HepG2 (cell line): ENCODE results near the gene TLE2. TPM values are rescaled to one million over a fixed set of nuclear protein-coding genes. Genes with fewer than 3 reads are reported as not detected.

Source experiments
- ELK4 ChIP-seq: sonication (generic); formaldehyde crosslinking; IDR thresholded peaks from 2 replicates; pipeline ENCODE4 v1.9.0; 2021; ENCODE audit warnings: missing genetic modification reagents, borderline replicate concordance
- RFX3 ChIP-seq: IDR thresholded peaks from 2 replicates; pipeline ENCODE4 v1.6.1; 2016; ENCODE audit warnings: missing biosample characterization, missing genetic modification reagents
- ZNF101 ChIP-seq: sonication (generic); formaldehyde crosslinking; IDR thresholded peaks from 2 replicates; pipeline ENCODE4 v1.4.0; 2020; ENCODE audit warnings: mild to moderate bottlenecking, low read depth, missing genetic modification reagents, borderline replicate concordance
- ZNF207 ChIP-seq: fragments of 450-650 bp; IDR thresholded peaks from 2 replicates; pipeline ENCODE4 v1.6.1; 2016; ENCODE audit warnings: antibody characterized with exemption, borderline replicate concordance
- ZNF510 ChIP-seq: sonication (generic); formaldehyde crosslinking; IDR thresholded peaks from 2 replicates; pipeline ENCODE4 v1.4.0; 2020; ENCODE audit warnings: low read depth, mild to moderate bottlenecking, missing genetic modification reagents
- polyA plus RNA-seq, 8 experiments: library from polyadenylated mRNA; depleted of rRNA in 3 of 8; stranded (reverse) in 7 of 8; unstranded in 1 of 8; fragments of >200 nt; fragmentation: Illumina TruSeq in 4 of 8; extraction: Trizol in 4 of 8; gene quantifications; 2 replicates each; pipeline versions ENCODE4 v1.2.1 to v1.2.3, GENCODE V29; 2011 to 2016; ENCODE audit warnings: low read depth in 4 of 8, missing spikeins in 1 of 8, mixed read lengths in 1 of 8; ENCODE audit not compliant: insufficient read depth in 1 of 8
- total RNA-seq, 5 experiments: library from RNA; depleted of rRNA; stranded (reverse); fragments of >200 nt; fragmentation: Illumina TruSeq; extraction: Trizol; gene quantifications; 2 replicates each; pipeline ENCODE4 v1.2.3, GENCODE V29; 2016; ENCODE audit warnings: low read depth in 1 of 5
- TF ChIP-seq, protein P1 (sequence below): IDR thresholded peaks from 2 replicates; pipeline ENCODE4 v1.6.1; 2012; ENCODE audit warnings: low read depth, low read length, improper control_type of control experiment
- TF ChIP-seq, protein P2 (sequence below): sonication (generic); formaldehyde crosslinking; IDR thresholded peaks from 2 replicates; pipeline ENCODE4 v1.4.0; 2020; ENCODE audit warnings: missing genetic modification reagents
- TF ChIP-seq, protein P3 (sequence below): sonication (generic); formaldehyde crosslinking; IDR thresholded peaks from 2 replicates; pipeline ENCODE4 v1.8.0; 2022; ENCODE audit warnings: mild to moderate bottlenecking, missing genetic modification reagents
- TF ChIP-seq, protein P4 (sequence below): fragments of 450-650 bp; IDR thresholded peaks from 2 replicates; pipeline ENCODE4 v1.6.1; 2017
- TF ChIP-seq, protein P5 (sequence below): IDR thresholded peaks from 2 replicates; pipeline ENCODE4 v1.6.1; 2016; ENCODE audit warnings: missing compliant biosample characterization, missing genetic modification reagents, borderline replicate concordance

Gene TLE2
- total and polyA plus RNA-seq, 2 of the 13 experiments (the other 11 are each of a cell fraction or from before 2014, with no cell fraction given), result 0.07 to 0.81 TPM

DNA sequence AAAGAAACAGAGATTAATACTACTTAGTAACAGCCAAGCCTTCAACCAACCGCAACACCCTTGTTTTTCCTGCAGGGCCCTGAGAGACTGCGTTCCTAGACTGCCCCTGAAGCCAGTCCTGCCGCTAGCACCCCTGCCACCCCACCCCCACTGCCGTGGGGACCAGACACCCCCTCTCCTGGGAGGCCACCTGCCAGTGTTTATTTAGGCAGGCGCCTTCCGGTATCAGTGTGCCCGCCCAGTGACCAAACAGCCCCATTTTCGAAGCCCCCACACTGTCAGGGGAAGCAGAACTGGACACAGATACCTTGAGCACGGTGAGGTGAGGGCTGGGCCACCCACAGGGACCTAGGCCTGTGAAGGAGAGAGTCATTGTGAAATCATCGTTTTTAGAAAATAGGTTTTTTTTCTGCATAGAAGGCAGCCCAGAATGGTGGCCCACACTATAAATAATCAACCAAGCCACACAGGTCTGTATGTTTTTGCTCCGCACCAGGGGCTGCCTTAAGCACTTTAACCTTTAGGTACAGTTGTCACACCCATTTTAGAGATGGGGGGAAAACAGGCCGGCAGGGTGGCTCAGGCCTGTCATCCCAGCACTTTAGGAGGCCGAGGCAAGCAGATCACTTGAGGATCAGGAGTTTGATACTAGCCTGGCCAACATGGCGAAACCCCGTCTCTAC, 36.7 kb upstream of the TLE2 start (continued):
- TF ChIP-seq ELK4 (CRISPR knock-in tag) (no peak), RFX3 (CRISPR knock-in tag) (no peak), ZNF101 (CRISPR knock-in tag) (no peak), ZNF510 (CRISPR knock-in tag) (no peak), ZNF207 (no peak)
- TF ChIP-seq, protein P1, sequence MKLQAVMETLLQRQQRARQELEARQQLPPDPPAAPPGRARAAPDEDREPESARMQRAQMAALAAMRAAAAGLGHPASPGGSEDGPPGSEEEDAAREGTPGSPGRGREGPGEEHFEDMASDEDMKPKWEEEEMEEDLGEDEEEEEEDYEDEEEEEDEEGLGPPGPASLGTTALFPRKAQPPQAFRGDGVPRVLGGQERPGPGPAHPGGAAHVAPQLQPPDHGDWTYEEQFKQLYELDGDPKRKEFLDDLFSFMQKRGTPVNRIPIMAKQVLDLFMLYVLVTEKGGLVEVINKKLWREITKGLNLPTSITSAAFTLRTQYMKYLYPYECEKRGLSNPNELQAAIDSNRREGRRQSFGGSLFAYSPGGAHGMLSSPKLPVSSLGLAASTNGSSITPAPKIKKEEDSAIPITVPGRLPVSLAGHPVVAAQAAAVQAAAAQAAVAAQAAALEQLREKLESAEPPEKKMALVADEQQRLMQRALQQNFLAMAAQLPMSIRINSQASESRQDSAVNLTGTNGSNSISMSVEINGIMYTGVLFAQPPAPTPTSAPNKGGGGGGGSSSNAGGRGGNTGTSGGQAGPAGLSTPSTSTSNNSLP, result no peak
- TF ChIP-seq, protein P2, sequence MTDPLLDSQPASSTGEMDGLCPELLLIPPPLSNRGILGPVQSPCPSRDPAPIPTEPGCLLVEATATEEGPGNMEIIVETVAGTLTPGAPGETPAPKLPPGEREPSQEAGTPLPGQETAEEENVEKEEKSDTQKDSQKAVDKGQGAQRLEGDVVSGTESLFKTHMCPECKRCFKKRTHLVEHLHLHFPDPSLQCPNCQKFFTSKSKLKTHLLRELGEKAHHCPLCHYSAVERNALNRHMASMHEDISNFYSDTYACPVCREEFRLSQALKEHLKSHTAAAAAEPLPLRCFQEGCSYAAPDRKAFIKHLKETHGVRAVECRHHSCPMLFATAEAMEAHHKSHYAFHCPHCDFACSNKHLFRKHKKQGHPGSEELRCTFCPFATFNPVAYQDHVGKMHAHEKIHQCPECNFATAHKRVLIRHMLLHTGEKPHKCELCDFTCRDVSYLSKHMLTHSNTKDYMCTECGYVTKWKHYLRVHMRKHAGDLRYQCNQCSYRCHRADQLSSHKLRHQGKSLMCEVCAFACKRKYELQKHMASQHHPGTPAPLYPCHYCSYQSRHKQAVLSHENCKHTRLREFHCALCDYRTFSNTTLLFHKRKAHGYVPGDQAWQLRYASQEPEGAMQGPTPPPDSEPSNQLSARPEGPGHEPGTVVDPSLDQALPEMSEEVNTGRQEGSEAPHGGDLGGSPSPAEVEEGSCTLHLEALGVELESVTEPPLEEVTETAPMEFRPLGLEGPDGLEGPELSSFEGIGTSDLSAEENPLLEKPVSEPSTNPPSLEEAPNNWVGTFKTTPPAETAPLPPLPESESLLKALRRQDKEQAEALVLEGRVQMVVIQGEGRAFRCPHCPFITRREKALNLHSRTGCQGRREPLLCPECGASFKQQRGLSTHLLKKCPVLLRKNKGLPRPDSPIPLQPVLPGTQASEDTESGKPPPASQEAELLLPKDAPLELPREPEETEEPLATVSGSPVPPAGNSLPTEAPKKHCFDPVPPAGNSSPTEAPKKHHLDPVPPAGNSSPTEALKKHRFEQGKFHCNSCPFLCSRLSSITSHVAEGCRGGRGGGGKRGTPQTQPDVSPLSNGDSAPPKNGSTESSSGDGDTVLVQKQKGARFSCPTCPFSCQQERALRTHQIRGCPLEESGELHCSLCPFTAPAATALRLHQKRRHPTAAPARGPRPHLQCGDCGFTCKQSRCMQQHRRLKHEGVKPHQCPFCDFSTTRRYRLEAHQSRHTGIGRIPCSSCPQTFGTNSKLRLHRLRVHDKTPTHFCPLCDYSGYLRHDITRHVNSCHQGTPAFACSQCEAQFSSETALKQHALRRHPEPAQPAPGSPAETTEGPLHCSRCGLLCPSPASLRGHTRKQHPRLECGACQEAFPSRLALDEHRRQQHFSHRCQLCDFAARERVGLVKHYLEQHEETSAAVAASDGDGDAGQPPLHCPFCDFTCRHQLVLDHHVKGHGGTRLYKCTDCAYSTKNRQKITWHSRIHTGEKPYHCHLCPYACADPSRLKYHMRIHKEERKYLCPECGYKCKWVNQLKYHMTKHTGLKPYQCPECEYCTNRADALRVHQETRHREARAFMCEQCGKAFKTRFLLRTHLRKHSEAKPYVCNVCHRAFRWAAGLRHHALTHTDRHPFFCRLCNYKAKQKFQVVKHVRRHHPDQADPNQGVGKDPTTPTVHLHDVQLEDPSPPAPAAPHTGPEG (CRISPR knock-in tag), result no peak
- TF ChIP-seq, protein P3, sequence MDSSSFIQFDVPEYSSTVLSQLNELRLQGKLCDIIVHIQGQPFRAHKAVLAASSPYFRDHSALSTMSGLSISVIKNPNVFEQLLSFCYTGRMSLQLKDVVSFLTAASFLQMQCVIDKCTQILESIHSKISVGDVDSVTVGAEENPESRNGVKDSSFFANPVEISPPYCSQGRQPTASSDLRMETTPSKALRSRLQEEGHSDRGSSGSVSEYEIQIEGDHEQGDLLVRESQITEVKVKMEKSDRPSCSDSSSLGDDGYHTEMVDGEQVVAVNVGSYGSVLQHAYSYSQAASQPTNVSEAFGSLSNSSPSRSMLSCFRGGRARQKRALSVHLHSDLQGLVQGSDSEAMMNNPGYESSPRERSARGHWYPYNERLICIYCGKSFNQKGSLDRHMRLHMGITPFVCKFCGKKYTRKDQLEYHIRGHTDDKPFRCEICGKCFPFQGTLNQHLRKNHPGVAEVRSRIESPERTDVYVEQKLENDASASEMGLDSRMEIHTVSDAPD (CRISPR knock-in tag), result peak; percentile 62; the same call in 1 of the 2 replicates
- TF ChIP-seq, protein P4, sequence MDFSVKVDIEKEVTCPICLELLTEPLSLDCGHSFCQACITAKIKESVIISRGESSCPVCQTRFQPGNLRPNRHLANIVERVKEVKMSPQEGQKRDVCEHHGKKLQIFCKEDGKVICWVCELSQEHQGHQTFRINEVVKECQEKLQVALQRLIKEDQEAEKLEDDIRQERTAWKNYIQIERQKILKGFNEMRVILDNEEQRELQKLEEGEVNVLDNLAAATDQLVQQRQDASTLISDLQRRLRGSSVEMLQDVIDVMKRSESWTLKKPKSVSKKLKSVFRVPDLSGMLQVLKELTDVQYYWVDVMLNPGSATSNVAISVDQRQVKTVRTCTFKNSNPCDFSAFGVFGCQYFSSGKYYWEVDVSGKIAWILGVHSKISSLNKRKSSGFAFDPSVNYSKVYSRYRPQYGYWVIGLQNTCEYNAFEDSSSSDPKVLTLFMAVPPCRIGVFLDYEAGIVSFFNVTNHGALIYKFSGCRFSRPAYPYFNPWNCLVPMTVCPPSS, result no peak
- TF ChIP-seq, protein P5, sequence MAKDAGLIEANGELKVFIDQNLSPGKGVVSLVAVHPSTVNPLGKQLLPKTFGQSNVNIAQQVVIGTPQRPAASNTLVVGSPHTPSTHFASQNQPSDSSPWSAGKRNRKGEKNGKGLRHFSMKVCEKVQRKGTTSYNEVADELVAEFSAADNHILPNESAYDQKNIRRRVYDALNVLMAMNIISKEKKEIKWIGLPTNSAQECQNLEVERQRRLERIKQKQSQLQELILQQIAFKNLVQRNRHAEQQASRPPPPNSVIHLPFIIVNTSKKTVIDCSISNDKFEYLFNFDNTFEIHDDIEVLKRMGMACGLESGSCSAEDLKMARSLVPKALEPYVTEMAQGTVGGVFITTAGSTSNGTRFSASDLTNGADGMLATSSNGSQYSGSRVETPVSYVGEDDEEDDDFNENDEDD (CRISPR knock-in tag), result peak; percentile 60; the same call in 1 of the 2 replicates
